NCI-H2081 (cell line): Measurements from ENCODE around the gene RUSC2.
"Not testable (repeated sequence)": the region's sequence is repeated elsewhere in the genome, so short reads cannot be mapped to it uniquely, and the experiment has no call there.

ENCODE experiments used
- DNase-seq, 2 experiments: peaks; one replicate each; lab custom pipeline; 2025; lab: John Stamatoyannopoulos, UW

Gene RUSC2

GRCh38 chr9:35523556-35523955, 33.6 kb downstream of the RUSC2 start:
- DNase-seq, result not testable (repeated sequence)

GRCh38 chr9:35526087-35526801, 36.3 kb downstream of the RUSC2 start:
- DNase-seq, result no peak

GRCh38 chr9:35529161-35529823, 39.4 kb downstream of the RUSC2 start:
- DNase-seq, result no peak

- no peak for DNase-seq
Observed at GRCh38 chr9:35533398-35533797, 43.5 kb downstream of the RUSC2 start.

GRCh38 chr9:35534921-35535320, 45.0 kb downstream of the RUSC2 start:
- DNase-seq, result not testable (repeated sequence)

GRCh38 chr9:35537913-35538312, 48.0 kb downstream of the RUSC2 start:
- no peak for DNase-seq

GRCh38 chr9:35538361-35539234, 48.7 kb downstream of the RUSC2 start:
- DNase-seq, result no peak
